ENCODE results near the gene TMIGD3. TPM values are rescaled to one million over a fixed set of nuclear protein-coding genes. Genes with fewer than 3 reads are reported as not detected.
A peak's percentile ranks its signal among the peaks of the same experiment; 100 is the strongest.

The TMIGD3 gene
- total RNA-seq, 1 donor from 2014 or later = not detected

GRCh38 chr1:111446967-111447892 is 56.2 kb downstream of the TMIGD3 start:
- peak; percentile 47 for ATAC-seq

GRCh38 chr1:111446546-111446945 is 56.9 kb downstream of the TMIGD3 start:
- ATAC-seq = no peak

GRCh38 chr1:111444031-111444430 is 59.4 kb downstream of the TMIGD3 start:
- ATAC-seq = no peak

- ATAC-seq = no peak
Observed at GRCh38 chr1:111442457-111442856, 61.0 kb downstream of the TMIGD3 start.

- ATAC-seq = peak; percentile 36
Observed at GRCh38 chr1:111441573-111442192, 61.8 kb downstream of the TMIGD3 start.

GRCh38 chr1:111439461-111440351 is 63.7 kb downstream of the TMIGD3 start:
- no peak for ATAC-seq

GRCh38 chr1:111436726-111437125 is 66.7 kb downstream of the TMIGD3 start:
- ATAC-seq = no peak

Other genes starting within 250 kb of the TMIGD3 start
- not detected for gene CHIA, start 212.8 kb downstream of the TMIGD3 start, total RNA-seq
- 0.32 TPM for gene OVGP1, start 75.9 kb downstream of the TMIGD3 start, total RNA-seq
- 29.7 TPM for gene WDR77, start 54.4 kb downstream of the TMIGD3 start, total RNA-seq
- 273 TPM for gene ATP5PB, start 54.2 kb downstream of the TMIGD3 start, total RNA-seq
- gene C1orf162, start 29.6 kb downstream of the TMIGD3 start, total RNA-seq = 1.6 TPM
- gene ADORA3, start within 50 bp of the TMIGD3 start, total RNA-seq = 0.64 TPM
- 36.0 TPM for gene RAP1A, start 116.2 kb upstream of the TMIGD3 start, total RNA-seq
- gene INKA2, start 235.8 kb upstream of the TMIGD3 start, total RNA-seq = 2.7 TPM